DMS153 treated with DMSO at 0.1 percent for 48 hours (cell line): Measurements from ENCODE around the gene RMC1.
"Not testable (repeated sequence)": the region's sequence is repeated elsewhere in the genome, so short reads cannot be mapped to it uniquely, and the experiment has no call there.

Source experiments
- DNase-seq: peaks from one replicate; lab custom pipeline; 2025; ENCODE audit not compliant: unreplicated experiment; lab: John Stamatoyannopoulos, UW

Gene RMC1

DNA sequence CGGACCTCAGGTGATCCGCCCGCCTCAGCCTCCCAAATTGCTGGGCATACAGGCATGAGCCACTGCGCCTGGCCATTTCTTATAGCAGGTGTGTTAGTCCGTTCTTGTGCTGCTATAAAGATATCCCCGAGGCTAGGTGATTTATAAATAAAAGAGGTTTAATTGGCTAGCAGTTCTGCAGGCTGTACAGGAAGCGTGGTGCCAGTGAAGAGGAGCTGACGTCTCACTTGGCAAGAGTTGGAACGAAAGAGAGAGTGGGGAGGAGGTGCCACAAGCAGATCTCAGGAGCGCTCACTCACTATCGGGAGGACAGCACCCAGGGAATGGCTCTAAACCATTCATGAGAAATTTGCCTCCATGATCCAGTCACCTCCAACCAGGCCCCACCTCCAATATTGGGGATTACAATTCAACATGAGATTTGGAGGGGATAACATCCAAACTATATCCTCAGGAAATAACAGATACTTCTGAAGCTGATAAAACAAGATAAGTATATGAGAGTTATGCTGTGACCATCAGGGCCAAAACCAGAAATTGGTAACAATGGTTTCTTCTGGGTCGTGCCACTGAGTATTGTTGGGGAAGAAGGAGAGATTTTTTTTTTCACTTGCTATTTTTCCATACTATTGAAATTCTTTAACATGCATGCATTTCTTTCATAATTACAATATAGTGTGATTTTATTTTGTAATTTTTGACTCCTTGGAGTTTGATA lies 7.4 kb upstream of the RMC1 start:
- DNase-seq = peak; percentile 71

DNA sequence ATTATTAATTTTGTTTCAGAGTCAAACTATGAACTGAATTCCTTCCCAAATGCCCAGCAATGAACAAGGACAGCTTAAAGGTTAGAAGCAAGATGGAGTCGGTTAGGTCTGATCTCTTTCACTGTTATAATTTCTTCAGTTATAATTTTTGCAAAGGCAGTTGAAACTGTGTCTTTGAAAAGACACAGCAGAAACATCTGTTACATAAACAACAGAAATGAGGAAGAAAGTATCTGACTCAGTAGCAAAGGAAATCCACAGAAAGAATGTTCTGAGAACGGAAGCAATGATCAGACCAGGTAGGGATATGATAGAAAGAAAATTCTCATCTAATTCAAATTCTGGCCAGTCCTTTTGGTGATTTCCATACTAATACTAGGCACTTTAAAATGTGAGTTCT lies 5.2 kb upstream of the RMC1 start:
- DNase-seq = no peak

DNA sequence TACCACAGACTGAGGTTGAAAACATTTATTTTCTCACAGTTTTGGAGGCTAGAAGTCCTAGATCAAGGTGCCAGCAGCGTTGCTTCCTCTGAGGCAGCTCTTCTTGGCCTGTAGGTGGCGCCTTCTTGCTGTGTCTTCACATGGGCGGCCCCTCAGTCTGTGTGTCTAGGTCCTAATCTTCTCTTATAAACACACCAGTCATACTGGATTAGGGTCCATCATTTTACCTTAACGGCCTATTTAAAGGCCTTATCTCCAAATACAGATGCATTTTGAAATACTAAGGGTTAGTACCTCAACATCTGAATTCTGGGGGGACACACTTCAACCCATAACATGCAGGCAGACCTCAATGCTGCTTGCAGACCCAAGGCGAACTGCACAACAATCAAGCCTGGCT lies 4.4 kb upstream of the RMC1 start:
- peak; percentile 28 for DNase-seq

DNA sequence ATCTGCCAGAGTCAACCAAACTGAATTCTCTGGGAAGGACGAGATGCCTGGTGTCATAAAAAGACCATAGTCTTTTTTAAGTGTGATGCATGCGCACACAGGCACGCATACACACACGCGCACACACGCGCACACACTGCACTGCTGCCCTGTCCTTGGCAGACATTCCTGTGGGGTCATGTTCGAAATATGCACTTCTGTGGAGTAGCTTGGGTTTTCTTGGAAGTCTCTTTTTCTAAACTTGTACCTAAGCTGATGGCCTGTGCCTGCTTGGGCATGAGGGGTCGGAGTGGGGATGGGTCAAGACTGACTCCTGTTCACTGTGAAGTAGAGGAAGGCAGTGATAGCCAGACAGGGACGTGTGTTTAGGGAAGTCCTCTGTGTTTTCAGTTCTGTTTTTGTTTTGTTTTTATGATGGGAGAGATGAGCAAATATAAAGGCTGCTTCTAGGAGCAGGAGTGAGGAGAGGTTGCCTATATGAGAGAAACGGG lies 4.0 kb upstream of the RMC1 start:
- no peak for DNase-seq

DNA sequence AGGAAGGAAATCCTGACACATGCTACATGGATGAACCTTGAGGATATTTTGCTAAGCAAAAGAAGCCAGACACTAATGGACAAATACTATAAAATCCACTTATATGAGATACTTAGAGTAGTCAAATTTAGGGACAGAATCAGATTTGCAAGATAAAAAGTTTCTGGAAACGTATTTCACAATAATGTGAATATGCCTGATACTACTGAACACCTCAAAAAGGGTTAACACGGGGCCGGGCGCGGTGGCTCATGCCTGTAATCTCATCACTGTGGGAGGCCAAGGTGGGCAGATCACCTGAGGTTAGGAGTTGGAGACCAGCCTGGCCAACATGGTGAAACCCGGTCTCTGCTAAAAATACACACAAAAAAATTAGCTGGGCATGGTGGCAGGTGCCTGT lies 1.7 kb upstream of the RMC1 start:
- DNase-seq = no peak

DNA sequence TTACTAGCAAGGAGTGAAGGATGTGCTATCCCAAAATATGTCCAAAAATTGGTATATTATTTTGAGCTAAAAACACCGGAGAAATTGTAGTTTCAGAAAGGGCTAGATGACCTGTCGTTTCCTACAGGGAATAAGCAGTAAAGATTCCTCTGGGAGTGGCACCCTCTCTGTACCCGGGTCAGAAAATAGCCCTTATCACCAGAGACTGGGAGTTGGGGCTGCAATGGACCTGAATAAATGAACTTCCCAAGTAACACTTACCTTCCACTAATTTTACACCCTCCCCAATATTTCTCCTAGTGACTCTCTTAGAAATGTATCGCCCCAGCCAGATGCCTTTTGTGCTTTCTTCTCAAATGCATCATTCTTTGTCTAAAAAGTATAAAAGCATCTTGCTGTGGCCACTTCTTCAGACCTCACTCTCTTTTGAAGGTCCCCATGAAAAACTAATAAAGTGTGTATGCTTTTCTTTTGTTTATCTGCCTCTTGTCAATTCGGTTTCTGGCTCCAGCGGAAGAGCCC lies 734 bp upstream of the RMC1 start:
- peak; percentile 40 for DNase-seq

DNA sequence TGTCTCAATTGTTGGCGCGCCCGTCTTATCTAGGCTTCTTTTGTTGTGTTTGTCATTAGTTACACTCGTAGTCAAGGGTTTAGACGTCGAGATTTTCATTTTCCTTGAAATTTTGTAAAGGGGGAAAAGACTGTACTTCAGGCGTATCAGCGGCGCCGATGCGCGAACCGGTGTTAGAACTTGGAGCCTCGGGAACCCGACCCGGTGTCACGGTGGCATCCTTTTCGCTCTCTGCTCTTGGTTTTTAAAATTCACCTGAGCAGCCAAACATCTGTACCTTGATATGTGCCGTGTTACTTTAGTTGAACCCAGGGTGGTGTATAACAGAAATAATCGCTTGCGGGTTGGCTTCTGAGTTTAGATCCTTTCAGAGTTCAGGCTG lies 643 bp downstream of the RMC1 start:
- no peak for DNase-seq

DNA sequence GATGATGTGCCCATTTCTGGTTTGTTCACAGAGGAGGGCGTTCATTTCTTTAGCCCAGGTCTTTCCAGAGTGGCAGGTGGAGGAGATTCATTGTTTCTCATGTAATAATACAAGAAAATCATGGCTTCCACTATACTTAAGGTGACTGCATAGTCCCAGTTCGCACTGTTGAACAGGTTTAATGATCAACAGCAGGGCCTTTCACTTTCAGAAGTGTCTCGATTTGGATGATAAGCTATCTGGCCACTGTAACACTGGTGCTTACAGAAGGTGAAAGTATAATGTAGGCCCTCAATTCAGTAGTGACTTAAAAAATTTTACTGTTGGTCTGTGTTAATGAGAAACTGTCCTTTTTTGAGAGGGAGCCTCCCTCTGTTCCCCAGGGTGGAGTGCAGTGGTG lies 1.4 kb downstream of the RMC1 start:
- DNase-seq = no peak

DNA sequence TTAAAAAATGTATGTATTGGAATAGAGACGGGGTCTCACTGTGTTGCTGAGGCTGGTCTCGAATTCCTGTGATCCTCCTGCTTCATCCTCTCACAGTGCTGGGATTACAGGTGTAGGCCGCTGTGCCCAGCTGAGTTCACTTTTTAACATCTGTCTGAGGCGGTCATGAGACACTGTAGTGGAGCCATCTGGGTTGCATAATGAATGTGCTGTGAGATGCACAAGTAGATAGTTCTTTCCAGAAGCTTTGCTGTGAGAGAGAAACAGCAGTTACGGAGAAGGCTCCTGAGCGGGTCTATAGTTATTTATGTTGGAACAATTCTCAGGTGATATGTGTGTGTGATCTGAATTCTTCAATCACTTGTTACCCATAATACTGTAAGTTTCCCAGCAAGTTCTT lies 3.1 kb downstream of the RMC1 start:
- DNase-seq = no peak

DNA sequence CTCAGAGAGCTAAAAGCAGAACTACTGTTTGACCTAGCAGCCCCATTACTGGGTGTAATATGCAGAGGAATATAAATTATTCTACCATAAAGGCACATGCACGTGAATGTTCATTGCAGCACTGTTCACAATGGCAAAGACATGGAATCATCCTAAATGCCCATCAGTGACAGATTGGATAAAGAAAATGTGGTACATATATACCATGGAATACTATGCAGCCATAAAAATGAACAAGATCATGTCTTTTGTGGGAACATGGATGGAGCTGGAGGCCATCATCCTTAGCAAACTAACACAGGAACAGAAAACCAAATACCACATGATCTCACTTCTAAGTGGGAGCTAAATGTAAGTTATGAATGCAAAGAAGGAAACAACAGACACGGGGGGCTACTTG lies 7.6 kb downstream of the RMC1 start:
- DNase-seq = not testable (repeated sequence)

DNA sequence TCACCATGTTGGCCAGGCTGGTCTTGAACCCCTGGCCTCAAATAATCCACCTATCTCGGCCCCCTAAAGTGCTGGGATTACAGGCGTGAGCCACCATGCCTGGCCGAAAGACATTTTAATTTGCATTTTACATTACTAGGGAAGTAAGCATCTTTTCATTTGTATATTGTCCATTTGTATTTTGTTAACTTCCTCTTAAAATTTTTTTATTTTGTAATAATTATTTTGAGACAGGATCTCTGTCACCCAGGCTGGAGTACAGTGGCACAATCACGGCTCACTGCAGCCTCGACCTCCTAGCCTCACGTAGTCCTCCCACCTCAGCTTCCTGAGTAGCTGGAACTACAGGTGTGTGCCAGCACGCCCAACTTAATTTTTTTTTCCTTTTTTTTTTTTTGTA lies 8.9 kb downstream of the RMC1 start:
- not testable (repeated sequence) for DNase-seq

DNA sequence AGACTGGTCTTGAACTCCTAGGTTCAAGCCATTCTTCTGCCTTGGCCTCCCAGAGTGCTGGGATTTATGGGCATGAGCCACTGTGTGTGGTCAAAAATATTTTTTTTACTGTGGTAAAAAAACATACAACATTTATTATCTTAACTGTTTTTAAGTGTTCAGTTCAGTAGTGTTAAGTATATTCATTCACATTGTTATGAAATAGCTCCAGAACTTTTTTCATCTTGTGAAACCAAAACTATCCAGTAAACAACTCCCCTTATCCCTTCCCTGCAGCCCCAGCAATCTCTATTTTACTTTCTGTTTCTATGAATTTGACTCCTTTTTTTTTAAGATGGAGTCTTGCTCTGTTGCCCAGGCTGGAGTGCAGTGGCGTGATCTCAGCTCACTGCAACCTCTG lies 9.3 kb downstream of the RMC1 start:
- DNase-seq = no peak

DNA sequence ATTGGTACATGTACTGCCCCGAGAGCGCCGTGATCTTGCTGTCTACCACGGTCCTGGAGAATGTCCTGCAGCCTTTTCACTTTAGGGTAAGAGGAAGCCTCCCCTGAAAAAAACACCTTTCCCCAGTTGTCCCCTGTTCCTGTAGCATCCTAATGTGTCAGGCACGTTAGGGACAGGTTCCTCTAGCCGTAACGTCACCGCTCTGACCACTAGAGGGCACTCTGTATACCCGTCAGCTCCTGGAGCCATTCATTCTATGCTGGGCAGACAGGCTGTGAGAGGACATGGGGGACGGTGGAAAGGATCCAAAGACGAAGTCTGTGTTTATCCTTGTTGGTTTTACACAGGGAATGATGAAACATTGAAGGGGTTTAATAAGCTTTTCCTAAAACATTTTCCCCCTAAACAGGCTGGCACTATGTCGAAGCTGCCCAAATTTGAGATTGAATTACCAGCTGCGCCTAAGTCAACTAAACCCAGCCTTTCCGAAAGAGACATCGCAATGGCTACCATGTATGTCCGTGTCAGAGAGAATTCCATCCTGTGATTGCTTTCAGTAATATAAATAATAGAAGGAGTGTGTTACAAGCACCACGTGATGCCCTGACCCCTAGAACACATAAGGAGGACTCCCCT lies 12.7 kb downstream of the RMC1 start:
- DNase-seq = peak; percentile 55

DNA sequence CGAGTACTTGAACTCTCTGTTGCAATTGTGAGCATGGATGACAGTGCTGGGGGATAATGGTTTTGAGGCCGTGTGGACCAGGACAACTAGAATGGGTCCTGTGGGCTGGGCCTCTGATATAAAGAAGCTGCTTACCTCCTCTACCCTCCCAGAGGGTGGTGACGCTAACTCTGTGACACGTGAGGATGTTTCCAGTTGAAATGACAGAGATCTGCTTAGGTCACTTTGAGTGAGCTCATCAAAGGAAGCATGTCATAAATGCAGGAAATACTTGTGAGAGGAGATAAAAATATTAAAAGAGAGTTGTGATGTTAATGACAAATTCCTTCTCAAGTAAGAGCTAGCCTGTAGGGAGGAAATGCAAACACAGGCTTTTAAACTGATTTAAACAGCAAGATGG lies 16.4 kb downstream of the RMC1 start:
- DNase-seq = no peak

DNA sequence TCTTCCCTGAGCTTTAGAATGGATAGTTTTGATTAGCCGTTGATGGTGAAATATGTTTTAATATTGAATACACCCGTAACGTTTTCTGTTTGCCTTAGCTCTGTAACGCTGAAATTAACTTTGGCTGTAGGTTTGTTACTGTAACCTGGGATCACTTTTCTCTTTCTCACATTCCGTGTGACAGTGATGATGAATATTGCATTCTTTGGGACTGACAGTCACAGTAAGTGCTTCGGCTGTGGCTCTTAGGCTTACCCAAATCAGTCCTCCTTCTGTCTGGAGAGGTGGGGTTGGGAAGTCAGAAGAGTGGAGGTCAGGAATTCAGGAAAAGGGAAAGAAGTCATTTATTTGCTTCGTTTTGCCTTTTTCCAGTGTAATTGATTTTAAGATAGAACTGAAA lies 18.0 kb downstream of the RMC1 start:
- no peak for DNase-seq

DNA sequence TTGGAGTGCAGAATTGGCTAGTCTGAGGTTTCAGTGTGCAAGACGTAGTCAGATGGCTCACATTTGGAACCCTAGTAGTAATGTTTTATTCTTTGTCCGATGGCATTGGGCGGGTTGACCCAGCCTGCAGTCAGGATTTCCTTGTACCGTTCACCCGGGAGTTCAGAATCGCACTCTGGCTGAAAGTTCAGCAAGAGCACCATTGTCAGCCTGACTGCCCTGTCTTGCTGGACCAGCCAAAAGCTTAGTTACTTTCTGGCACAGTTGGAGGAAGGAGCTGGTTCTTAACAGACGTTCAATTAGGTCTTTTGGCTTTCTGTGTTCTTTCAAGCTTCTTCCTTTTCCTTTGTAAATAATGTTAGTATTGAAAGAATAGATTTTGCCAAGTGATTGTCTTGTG lies 18.6 kb downstream of the RMC1 start:
- DNase-seq = no peak

DNA sequence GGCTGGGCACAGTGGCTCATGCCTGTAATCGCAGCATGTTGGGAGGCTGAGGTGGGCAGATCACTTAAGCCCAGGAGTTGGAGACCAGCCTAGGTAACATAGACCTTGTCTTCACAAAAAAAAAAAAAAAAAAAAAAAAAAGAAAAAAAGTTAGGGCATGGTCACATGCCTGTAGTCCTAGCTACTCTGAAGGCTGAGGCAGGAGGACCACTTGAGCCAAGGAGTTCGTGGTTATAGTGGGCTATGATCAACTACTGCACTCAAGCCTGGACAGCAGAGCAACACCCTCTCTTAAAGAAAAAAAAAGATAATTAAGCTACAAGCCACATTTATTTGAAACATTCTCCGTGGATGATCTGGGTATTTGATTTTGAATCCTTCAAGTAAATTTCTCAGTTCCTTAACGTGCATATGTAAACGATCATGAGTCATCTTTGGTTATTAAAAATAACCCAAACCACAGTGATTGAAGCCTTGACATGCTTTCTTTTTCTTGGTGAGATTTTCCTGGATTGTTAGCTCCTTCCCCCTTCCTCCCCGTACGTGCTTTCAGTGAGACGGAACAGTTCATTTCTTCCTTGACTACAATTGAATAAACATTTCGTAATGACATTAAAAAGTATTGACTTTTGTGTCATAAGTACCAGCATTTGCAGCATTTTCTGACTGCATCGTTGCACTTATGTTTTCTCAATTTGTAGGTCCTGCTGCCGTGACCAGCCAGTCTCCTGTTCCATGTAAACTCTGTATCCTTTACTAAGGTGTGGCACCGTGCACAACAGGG lies 20.3 kb downstream of the RMC1 start:
- DNase-seq = no peak

DNA sequence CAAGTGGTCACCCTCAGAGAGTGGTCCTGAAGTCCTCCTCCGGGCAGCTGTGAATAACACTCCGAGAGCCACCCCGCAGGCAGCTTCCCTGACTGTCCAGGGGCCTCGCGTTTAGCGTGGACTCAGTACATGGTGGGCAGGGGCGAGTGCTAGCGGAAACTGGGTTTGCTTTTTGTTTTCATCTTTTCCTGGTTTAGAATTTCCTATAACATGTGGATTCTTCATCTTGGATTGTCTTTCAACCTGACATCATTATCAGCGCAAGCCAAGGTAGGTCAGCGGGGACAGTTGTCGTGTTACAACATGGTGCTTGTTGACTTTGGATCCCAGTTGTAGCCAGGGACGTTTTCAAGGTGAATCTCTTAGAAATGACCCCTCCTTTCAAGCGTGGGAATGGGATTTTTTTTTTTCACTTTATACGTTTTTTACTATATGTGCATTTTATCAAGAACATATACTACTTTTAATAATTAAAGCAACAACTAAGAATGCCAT lies 20.9 kb downstream of the RMC1 start:
- no peak for DNase-seq

DNA sequence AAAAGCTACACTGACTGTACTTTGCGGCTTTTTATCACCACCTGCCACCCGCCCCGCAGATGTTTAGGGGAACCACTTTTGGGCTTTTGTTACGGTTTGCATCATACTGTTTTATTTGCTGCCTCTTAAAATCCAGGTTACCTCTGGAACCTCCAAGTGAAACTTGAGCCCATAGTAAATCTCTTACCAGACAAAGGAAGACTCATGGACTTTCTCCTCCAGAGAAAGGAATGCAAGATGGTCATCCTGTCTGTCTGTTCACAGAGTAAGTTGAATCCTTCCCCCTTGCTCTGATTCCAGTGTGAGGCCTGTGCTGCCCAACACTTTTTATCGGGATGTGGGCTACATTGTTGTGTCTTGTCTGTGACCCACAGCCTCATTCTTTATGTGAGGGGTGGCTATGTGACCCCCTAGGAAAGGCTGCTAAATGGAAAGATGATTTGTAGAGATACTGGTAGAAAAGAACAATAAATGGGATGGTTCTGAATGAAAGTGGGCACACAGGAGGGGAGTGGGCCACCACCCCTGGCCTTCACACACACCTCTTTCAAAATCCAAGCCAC lies 23.3 kb downstream of the RMC1 start:
- no peak for DNase-seq

DNA sequence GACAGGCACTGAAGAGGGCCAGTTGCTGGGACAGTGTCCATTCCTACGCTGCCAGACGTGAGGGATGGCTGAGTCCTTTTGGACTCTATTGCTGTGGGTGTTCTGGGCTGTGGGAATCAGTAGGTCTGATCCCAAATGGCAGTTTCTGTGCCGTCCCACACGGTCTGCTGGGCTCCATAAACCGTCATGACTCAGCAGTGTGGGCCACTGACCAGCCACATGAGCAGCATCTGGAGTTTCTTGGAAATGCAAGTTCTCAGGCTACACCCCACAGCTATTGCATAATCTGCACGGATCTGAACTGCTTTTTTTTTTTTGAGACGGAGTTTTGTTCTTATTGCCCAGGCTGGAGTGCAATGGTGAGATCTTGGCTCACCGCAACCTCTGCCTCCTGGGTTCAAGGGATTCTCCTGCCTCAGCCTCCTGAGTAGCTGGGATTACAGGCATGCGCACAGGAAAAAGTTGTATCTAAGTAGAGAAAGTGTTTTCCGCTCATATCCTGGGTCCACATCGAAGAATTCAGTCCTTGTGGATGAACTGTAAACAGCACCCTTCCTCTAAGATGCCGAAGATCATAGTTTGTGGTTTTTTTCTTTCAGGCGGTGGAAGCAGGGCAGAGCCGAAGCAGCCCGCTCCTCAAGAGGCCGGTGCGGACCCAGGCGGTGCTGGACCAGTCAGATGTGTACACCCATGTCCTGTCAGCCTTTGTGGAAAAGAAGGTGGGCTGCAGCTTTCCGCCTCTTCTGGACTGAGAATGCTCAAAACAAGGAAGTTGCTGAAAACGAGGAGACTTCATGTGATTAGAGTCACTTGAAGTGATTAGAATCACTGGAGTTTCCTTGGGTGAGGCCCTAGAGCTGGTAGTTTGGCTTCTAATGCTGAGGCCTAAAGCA lies 25.5 kb downstream of the RMC1 start:
- DNase-seq = no peak
